ENCODE data around the gene DDTL.
"Not testable (repeated sequence)": the region's sequence is repeated elsewhere in the genome, so short reads cannot be mapped to it uniquely, and the experiment has no call there.

- TF ChIP-seq LEF1 (IDR thresholded peaks at IDR 0.05; ENCODE audit: borderline replicate concordance); FOXK2 (IDR thresholded peaks at IDR 0.05); SUZ12 (IDR thresholded peaks at IDR 0.05); BHLHE40 (IDR thresholded peaks at IDR 0.05; ENCODE audit: borderline replicate concordance); SP1 (IDR thresholded peaks at IDR 0.05); PKNOX1 (IDR thresholded peaks at IDR 0.05): not testable (repeated sequence)
Measured at GRCh38 chr22:23921586-23922201, 45.0 kb upstream of the DDTL start.
